Hematopoietic multipotent progenitor cell treated with erythropoietin and hydrocortisone succinate and interleukin-3 and kit ligand, for 6 days (in vitro differentiated cells): ENCODE results near the gene SPINK13.
"Not testable (repeated sequence)": the region's sequence is repeated elsewhere in the genome, so short reads cannot be mapped to it uniquely, and the experiment has no call there.

ENCODE experiments used
- DNase-seq: peaks from one replicate; pipeline ENCODE4 v3.0.0-alpha.2; 2015

The SPINK13 gene, protein sequence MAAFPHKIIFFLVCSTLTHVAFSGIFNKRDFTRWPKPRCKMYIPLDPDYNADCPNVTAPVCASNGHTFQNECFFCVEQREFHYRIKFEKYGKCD

DNA sequence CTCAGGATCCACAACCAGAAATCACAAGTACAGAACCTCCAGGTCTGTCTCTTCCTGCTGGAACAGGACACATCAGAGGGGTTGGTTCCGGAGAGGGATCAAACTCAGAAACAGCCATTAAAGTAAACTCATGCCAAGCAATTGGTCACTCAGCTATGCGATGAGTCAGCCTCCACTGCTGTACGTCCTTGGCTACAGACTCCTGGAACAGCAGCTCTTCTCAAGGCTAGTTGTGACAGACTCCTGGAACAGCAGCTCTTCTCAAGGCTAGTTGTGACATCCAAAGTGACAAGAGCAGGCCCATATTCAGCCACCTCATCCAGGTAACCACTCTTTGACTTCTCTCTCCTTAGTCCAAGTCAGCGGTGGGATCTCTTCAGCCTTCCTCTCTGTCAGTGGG is at the start of gene SPINK13:
TSS of gene SPINK13 (plus strand) at position 229 of the 400 bp plus-strand sequence. CDS start 1,279 bp downstream, outside the sequence.
- DNase-seq, result no peak

DNA sequence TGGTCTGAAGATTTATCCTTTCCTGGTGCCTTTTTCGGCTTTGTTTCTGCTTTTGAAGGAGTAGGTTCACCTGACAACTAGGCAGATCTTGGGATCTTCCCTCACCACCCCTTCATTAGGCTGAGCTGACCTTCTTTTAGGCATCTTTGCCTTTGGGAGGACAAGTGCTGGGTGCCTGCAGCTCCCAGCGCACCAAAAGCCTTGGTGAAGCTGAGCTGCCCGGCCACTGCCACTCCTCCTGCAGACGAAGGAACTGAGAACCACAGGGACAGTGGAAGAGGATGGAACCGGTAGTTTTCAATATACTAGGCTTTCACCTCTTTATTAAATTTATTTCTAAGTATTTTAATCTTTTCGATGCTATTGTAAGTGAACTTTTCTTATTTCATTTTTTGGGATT is 47.1 kb upstream of the SPINK13 start:
- no peak for DNase-seq

DNA sequence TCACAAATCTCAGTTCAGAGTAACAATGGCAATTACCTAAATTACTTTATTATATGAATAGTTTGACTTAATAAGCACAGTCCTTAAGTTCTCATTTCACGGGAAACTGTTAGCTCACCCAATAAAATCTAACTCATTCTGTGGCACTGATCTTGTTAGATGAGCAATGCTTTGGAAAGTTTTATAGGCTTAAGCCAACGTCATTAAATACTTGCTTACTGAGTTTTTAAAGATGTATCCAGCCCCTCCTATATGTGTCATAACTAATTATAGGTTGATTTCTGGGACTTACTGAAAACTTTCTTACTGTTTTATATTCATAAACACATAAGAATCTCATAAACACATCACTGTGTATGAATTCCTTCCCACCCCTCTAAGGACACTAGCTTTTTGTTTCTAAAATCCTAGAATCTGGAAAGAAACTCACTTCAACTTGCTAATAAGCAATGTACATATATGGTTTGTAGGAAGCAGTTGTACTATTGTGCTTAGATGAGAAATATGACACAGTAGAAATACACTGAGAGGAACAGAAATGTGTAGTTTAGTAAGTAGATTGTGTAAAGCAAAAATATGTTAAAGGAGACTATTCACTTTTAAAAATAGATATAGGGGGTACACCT is 44.4 kb upstream of the SPINK13 start:
- no peak for DNase-seq

DNA sequence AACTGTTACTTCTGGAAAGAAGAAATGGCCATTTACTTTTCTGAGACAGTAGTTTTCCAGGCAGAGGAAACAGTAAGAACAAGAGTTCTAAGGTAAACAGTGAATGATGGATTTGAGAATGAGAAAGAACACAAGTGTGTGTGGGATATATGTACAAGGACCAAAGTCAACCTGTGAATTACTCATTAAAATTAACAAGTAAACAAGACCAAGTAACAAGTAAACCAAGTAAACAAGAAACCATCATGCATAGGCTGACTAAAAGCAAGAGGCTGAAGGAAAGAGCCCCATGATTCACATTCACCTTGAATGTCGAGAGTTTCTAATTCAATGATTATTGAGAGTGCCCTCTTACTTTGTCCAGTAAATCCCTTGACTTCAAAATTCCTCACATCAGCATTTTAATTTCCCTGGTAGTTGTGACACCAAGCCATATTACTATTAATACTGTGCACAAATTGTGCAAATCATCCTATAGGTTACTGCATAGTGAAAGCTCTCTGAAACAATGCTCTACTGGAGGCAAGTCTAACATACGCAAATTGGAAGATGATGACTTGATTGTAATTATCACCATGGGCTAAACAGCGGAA is 40.1 kb upstream of the SPINK13 start:
- DNase-seq, result no peak

DNA sequence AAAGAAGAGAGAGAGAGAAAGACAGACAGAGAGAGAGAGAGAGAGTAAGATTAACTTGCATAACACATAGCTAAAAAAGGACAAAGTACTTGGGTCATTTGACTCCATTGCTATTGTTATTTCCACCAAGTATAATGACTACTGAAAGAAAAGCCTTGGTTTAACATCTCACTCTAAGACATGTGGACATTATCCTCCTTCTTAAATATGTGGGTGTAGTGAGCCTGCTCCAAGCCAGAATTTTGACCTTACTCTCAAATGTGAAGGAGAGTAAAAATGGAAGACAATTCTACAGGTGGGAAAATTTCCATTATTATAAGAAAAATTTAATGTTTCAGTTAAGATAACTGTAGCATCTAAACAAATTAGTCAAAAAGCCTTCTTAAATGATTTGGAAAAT is 38.8 kb upstream of the SPINK13 start:
- DNase-seq, result no peak

DNA sequence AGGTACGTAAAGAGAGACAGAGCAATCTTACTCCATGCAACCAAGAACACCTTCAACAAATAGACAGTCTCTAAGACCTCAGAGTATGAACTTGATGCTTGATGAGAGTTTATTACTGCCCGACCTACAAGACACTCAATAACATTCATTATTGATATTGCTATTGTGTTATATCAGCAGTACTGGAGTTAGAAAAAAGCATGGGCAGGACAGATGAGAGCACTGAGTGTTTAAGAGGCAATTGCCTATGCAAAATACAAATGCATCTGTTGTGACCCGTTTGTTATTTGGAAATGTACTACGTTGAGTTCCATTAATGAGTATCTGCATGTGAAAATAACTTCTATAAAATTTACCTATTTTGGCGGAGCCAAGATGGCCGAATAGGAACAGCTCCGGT is 38.4 kb upstream of the SPINK13 start:
- DNase-seq, result no peak

DNA sequence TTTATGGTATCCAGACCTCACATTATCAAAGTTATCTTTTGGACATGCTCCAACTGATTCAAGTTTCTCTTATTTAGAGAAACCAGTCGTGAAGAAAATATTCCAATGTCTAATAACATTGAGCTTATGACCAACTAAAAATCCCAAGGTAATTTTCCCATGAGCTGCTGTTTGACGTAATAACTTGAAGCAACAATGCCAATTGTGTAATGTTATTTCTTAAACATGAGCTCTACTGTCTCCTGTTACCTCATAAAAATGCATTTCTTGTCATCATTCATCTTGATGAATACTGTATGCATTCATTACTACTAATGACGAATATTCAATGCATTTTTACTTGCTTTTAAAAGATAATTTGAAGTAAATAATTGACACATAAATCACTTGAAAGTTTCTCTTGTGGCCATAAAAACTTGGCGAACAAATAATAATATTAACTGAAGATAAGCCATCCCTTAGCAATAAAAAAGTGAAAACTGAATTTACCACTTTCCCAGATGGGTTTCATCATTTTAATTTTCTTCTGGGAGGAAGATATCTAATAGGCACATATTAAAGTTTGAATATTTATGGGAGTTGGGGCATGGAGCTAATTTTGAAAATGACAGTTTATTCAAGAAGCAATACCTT is 30.7 kb upstream of the SPINK13 start:
- DNase-seq, result no peak

DNA sequence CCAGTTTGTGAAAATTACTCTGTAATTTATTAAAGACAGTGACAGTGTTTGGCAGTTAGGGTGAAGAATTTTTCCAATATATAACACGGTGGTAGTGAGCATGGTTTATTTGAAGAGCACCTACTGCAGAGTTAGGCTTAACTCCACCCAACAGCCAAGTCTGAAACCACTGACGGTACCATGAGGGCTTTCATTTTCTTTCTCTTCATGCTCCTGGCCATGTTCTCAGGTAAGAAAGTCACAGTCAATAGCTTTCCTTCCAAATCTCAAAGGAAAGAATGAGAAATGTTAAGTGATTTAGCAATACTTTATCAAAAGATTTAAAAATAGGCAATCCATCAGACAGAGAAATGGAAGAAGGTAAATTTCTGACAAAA is 30.2 kb upstream of the SPINK13 start, which contains the start of gene MARCOL:
TSS of gene MARCOL (plus strand) at position 108 of the 377 bp plus-strand sequence. CDS start at position 181, 73 bp downstream.
- DNase-seq, result no peak

DNA sequence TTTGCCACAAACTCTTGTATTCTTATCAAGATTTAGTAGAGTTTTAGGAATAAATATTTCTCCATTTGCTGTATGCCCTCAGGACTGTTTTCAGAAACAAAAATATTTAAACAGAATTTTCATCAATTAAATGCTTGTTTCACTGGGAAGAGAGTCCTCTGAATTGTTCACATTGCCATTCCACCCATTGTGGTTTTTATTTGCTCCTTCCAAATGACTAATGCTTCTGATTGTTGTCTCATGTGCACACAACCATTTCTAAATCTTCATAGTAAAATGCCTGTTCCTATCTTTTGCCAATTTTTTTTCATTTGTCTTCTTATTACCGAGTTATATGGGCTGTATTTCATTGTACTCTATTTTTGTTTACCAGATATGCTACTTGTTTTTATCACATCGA is 19.7 kb upstream of the SPINK13 start:
- DNase-seq, result no peak

DNA sequence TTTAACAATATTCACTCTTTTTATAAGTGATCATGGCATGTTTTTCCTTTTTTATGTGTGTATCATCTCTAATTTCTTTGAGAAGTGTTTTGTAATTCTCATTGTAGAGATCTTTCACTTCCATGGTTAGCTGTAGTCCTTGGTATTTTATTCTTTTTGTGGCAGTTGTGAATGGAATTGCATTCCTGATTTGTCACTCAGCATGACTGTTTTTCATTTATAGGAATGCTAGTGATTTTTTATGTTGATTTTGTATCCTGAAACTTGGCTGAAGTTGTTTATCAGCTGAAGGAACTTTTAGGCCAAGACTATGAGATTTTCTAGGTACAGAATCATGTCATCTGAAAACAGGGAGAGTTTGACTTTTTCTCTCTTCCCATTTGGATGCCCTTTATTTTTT is 13.1 kb upstream of the SPINK13 start:
- no peak for DNase-seq

DNA sequence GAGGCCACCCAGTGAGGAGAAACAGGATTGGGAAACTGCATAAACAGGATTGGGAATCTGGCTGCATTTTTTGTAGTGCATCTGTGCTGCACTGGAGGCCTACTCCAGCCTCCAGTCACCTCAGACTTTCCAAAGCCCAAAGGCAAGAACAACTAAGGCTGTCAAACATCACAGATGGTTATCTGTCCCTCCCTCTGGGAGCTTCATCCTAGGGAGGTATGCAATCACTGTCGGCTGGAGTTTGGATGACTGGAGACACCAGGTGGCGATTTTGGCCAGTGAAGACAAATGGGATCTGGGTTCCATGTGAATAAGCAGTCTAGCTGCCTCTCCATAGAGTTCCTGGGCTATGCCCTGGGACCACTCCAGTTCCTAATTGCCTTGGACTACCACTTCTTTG is 9.3 kb upstream of the SPINK13 start:
- no peak for DNase-seq

DNA sequence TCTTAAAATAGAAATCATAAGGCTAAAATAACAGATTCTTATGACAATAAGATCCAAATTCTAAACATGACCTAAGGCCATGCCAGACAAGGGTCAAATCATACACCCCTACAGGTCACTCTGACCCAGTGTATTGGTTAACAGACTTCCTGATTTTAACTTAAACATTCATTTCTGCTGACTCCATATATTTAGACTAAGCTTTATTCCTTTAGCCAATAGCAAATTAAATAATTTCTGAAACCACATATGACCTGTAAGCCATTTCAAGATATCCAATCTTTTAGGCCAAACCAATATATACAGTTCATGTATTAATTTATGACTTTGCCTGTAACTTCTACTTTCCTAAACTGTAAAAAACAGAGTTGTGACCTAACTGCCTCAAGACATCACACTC is 7.4 kb upstream of the SPINK13 start:
- no peak for DNase-seq

DNA sequence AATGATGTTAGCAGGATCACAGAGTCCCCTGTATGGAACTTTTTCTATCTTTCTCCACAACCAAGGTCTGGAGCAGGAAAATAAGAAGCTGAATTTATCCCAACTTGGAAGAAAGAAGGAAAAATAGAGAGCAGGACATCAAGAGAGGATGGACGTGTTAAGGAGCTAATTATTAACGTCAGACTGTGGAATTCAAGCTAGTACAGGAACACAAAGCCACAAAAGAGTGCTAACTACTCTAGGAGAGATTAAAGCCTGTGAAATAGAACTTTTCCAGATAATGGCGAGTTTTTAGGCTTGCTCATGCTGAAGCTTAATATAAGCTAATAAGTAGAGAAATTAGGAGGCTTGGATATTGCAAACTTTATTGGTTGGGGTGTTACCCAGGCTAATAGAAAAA is 632 bp upstream of the SPINK13 start:
- DNase-seq, result no peak

DNA sequence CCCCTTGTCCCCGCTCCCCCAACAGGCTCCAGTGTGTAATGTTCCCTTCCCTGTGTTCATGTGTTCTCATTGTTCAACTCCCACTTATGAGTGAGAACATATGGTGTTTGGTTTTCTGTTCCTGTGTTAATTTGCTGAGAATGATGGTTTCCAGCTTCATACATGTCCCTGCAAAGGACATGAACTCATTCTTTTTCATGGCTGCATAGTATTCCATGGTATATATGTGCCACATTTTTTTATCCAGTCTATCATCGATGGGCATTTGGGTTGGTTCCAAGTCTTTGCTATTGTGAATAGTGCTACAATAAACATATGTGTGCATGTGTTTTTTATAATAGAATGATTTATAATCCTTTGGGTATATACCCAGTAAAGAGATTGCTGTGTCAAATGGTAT is 6.5 kb downstream of the SPINK13 start:
- not testable (repeated sequence) for DNase-seq

DNA sequence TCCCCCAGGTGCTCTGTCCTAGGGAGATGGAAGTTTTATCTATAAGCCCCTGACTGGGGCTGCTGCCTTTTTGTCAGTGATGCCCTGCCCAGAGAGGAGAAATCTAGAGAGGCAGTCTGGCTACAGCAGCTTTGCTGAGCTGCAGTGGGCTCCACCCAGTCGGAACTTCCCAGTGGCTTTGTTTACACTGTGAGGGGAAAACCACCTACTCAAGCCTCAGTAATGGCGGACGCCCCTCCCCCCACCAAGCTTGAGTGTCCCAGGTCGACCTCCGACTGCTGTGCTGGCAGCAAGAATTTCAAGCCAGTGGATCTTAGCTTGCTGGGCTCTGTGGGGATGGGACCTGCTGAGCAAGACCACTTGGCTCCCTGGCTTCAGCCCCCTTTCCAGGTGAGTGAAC is 12.3 kb downstream of the SPINK13 start:
- DNase-seq, result not testable (repeated sequence)

DNA sequence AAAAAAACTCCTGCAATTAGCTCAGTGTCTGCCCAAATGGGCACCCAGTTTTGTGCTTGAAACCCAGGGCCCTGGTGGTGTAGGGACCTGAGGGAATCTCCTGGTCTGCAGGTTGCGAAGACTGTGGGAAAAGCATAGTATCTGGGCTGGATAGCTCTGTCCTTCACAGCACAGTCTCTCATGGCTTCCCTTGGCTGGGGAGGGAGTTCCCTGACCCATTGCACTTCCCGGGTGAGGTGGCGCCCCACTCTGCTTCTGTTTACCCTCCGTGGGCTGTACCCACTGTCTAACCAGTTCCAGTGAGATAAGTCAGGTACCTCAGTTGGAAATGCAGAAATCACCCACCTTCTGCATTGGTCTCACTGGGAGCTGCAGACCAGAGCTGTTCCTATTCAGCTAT is 12.7 kb downstream of the SPINK13 start:
- DNase-seq, result not testable (repeated sequence)

DNA sequence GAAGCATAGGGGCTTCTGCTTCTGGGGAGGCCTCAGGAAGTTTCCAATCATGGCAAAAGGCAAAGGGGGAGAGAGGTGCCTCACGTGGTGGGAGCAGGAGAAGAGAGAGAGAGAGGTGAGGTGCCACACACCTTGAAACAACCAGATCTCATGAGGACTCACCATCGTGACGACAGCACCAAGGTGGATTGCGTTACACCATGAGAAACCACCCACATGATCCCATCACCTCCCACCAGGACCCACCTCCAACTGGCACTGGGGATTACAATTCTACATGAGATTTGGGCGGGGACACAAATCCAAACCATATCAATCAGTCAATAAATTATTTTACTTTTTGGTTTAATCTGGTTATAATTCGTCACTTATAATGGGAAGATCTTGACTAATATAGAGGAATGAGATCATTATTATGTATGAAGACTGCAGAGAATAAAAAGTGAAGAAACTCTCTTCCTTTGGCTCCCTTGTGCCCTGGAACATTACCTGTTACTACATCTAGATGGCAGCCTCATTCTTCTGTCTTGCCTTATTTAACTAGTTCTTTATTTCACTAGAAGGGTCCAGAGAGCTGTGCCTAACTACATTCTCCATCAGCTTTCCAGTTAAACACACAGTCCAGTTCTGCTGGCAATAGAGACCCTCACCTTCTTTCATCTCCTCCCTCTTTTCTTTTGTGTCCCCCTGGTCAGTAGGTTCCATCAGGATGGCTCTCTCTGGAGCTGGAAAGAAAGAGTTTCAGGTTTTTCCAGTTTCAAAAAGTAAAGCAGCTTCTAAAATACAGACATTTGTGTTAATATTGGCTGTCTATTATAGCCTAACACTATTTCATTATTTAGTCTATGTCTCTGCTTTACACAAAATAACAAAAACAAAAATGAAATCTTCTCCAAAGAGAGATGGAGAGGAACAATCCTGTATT is 21.9 kb downstream of the SPINK13 start:
- peak; percentile 70 for DNase-seq

DNA sequence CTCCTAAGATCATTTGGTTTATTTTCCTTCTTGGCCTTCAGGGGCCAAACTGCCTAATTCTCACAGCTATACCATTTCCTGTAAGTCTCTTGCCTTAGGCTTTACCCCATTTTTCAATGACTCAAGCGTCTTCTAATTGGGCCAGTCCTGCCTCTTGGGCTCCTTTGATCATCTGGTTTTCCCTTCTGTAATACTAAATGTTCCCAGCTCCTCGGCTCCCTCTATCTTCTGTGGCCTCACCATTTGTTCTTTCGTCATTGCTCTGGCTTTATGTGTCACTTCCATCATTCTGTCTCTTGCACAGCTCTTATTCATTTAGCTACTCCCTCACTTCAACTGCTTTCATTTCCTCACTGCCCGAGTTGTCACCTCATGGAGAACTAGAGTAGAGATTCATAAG is 29.1 kb downstream of the SPINK13 start:
- DNase-seq, result no peak

DNA sequence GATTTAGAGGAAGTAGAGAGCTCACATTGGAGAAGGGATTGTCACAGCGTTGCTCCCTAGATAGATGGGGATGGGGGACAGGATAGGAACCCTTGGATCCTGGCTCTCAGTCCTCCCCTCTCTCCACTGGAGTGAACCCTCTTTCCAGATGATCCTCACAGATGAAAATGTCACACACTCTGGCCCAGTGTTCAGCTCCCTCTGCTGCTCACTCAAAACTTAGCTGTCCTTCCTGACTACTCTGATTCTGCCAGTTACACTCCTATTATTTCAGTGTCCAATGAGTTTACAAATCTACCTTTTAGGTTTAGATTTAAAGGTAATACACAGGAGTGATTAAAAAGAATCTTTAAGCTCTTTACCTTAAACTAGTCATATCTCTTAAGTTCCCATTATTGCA is 37.9 kb downstream of the SPINK13 start:
- no peak for DNase-seq

DNA sequence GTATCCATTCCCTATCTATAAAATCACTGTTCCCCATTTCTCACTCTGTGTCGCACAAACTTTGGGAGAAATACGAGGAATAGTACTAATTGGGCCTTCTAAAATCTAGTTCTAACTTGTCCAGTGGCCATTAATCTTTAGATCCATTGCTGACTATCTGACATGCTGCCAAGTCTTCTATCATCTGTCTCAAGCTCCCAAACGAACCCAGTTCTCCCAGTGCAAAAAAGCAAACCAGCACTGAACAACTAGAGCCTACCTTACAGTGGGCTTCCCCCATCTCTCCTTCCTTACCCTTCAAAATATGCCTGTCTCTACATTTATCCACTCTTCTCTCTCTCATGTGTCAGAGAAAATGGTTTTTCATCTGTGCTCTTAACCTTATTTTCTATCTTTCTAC is 40.4 kb downstream of the SPINK13 start:
- DNase-seq, result no peak

DNA sequence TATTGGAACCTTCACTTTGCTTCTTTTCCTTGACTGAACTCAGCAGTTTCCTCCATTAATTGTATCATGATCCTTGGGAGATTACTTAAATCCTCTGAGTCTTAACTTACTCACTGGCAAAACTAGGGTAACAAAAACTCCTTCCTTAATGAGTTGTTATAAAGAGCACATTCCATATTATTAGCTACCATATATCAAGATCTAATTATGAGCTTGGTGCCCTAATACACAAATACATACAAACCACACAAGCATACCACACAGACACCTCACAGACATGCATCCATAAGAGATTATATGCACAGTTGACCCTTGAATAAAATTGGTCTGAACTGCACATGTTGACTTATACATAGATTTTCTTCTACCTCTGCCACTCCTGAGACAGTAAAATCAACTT is 41.2 kb downstream of the SPINK13 start:
- no peak for DNase-seq

DNA sequence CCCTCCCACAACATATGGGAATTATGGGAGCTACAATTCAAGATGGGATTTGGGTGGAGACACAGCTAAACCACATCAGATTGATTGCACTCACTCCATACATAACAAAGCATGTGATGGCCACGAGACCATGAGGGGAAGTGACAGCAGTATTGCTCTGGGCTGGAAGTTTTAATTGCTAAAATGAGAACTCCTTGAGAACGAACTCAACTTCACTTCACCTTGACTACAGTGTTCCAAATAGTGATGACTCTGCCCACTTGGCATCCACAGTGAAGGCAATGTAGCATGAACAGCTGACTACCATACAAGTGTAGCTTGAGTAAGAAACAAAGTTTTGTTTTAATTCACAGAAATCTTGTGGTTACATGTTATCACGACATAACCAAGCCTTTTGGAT is 42.9 kb downstream of the SPINK13 start:
- no peak for DNase-seq

DNA sequence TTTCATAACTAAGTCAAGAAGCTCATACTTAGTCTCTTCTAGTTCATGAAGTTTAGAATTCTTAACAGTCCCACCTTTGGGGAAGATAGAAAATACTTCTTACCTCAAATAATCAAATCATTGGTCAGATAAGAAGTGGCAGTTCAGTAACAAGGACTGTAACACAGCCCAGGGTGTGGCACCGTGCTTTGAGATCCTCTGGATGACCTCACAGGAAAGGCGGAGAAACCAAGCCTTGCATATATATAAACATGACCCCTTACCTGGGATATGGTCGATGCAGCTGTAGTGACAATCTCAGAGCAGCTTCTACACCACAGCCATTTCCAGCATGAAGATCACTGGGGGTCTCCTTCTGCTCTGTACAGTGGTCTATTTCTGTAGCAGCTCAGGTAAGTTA is 43.6 kb downstream of the SPINK13 start, which contains the start of gene SPINK7:
TSS of gene SPINK7 (plus strand) at position 271 of the 400 bp plus-strand sequence. CDS start at position 332, 61 bp downstream.
- no peak for DNase-seq
